Activated T-helper 1 cell treated with anti-CD3 and anti-CD28 coated beads, Interleukin-2, amount 50 U/mL, for 16 hours (primary cell): ENCODE measurements around the gene SLC38A3.

Experiments used
- DNase-seq, 2 donors: peaks; one replicate each; pipeline ENCODE4 v3.0.0-alpha.2; 2020; ENCODE audit warnings: low read depth in 1 of 2, low spot score in 1 of 2

Gene SLC38A3

DNA sequence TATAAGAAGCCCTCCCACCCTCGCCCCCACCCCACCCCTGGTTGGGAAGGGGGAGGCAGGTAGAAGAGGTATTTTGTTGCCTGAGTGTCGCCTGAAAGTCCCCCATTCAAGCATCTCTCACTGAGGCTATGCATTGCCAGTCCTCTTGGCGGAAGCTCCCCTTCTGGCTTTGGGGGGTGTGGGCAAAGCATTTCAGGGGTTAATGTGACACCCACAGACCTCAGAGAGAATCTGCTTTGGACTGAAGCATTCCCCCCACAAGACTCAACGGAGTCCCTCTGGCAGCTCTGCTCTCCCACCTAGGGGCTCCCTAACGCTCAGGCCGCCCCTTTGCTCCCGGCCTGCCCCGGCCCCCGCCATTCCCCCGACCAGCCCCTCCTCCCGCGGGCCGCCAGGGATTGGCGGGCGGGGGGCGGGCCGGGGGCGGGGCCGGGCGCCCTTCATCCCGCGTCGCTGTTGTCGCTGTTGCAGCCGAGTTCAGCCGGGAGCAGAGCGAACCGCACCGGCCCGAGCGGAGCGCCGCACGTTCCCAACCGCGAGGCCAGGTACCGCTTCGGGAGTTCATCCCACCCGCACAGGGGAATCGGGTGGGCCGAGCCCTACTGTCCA, at the start of gene SLC38A3:
SLC38A3 (plus strand) TSS at position 468 of the 609 bp plus-strand sequence. CDS start 8,929 bp downstream, outside the sequence.
- no peak for DNase-seq

DNA sequence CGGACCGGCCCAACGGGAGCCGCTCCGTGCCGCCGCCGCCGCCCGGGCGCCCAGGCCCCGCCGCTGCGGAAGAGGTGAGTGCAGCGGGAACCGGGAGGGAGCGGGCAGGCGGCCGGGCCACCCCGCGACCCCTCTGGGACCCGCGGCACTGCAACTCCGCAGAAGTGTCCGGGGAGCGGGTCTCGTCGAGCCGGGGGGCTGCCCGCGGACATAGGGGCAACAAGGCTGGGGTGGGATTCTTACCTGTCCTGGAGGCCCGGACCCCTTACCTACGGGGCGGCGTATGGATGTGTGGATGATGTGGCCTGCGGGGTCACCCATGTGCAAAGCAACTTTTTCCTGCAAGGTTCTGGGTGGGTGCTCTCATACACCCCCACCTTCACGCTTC, 49.6 kb upstream of the SLC38A3 start:
- no peak for DNase-seq

DNA sequence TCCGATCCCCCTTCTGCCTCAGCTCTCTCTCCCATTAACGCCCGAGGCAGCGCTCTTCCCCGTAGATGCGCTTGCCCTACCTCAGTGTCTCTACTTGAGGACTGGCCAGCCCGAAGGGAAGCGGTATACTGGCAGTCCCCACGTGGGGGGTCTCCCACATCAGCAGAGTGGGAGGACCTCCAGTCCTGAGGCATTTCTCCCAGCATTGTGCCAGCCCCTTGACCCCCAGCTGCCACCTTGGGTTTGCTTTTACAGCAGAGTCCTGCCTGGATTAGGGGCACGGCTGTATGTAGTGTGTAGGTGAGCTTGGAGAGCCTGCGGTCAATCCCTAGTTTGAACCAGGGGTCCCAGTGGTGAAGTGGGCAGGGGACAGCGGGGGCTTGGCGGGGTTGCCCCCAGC, 49.2 kb upstream of the SLC38A3 start:
- DNase-seq: no peak

DNA sequence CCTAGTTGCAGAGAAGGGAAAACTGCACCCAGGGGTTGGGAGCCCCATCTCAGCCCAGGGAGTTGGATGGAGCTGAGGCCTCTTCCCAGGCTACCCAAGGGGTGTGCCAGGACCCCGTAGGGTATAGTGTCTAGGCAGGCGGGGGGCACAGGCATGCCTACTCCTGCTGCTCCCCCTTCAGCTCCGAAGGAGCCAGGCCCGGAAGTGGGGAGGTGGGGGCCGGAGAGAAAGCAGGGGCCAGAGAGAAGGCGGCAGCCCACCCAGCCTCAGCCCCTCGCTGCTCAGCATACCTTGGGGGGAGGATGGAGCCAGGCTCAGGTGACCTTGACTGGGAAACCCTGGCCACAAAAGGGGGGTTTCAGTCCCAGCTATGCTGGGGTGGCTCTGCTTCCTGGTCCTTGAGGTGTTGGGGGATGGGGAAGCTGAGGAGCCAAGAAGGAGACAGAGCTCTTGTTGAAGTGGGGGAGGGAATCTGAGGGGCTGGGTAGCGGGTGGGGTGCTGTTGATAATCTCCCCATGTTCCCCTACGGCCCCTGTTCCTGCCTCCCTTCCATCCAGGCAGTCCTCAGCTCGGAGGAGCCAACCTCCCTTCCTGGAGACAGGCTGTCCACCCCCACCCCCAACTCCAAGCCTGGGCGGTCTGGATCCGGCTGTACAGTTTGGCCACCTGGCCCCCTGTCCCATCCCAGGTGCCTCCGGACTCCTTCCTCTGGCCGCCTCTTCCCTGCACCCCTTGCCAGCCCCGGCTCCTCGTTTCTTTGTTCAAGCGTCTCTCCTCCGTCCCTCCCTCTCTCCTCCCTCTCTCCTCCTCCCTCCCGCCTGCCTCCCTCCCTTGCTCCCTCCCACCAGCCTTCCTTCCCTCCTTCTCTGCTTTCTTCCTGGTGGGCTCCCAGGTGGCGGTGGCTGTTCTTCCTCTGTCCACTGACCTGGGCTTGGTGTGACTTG, 48.2 kb upstream of the SLC38A3 start:
- DNase-seq: no peak

DNA sequence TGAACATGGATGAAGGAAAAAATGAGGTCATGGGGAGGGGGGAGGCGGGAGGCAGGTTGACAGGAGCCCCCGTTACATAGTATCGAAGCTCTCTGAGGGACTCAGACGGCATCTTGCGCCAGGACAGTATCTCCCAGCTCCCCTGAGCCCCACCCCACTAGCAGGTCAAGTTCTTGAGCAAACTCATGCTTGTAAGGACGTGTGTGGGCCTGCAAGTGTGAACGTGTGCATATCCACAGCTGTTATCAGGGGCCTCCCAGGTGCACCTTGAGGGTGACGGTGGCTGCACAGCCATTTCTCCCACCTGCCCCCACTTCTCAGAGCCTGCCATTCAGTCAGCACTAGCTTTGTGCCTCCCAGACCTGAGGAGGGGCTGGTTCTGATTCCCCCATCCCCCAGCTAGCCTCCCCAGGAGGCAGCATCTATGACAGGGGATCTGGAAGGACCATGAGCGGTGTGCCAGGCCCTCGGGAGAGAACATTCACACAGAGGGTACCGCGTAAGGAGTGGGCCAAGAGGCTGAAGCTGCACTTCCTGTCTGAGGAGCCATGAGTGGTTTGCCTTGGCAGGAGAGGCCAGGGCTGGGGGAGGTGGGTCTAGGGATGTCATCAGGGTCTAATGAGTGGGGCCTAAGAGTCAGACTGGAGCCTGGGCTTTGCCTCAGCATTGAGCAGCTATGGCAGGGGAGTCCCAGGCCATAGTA, 47.1 kb upstream of the SLC38A3 start:
- DNase-seq: no peak

DNA sequence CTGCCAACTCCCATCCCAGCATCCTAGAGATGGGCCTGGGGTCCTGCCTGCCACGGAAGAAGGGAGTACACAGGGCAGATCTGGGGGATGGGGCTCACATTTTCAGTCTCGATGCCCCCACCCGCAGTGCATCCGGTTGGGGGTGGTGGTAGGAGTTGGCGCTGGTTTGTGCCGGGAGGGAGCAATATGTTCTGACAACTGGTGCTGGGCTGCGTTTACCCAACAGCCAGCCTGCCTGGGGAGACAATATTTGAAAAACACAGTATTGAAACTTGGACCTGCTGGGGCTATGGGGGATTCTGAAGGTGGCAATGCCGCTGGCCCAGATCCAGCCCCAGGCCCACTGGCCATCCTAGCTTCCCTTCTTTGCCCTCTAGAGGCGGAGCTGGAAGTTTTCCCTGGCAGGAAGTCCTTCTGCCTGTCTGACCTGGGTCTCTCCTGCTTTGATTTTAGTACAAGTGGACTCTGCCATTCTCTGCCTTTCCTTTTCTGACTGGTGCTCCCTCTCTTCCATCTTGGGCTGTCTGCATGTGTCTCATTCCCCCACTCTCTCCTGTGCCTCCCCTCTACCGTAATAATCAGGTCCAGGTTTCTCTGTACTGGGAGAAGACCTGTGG, 46.4 kb upstream of the SLC38A3 start:
- no peak for DNase-seq

DNA sequence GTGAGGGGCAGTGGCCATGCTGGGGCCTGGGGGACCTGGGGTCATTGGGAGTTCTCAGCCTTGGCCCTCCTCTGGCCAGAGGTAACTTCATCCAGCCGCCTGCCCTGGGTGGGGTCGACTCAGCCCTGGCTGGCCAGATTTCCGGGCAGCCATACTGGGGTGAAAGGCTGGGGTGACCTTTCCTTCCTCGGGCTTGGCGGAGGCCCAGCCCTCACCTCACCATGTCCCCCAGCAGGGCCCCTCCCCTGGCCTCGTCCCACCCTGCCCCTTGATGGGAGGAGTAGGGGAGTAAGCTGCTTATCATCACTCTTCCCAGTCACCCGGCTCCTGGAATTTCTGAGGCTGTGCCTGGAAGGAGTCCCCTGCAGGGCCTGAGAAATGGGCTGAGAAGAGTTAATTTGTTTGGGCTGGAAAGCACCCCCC, 44.5 kb upstream of the SLC38A3 start:
- no peak for DNase-seq

DNA sequence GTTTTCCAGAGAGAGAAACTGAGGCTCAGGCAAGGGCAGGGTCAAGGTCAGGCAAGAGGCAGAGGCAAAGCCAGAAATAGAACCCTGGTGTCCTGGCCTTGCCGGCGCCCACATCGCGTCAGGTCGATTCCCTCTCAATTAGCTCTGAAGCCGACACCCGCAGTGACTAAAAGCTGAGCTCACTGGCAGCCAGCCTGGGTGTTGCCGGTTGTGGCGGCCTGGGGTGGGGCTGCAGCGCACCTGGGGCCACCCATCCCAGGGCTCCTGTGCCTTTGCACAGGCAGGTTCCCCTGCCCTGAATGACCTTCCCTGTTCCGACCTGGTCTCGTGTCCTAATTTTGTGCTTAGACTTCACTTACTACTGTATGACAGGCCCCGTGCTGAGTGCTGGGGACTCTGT, 43.8 kb upstream of the SLC38A3 start:
- no peak for DNase-seq

DNA sequence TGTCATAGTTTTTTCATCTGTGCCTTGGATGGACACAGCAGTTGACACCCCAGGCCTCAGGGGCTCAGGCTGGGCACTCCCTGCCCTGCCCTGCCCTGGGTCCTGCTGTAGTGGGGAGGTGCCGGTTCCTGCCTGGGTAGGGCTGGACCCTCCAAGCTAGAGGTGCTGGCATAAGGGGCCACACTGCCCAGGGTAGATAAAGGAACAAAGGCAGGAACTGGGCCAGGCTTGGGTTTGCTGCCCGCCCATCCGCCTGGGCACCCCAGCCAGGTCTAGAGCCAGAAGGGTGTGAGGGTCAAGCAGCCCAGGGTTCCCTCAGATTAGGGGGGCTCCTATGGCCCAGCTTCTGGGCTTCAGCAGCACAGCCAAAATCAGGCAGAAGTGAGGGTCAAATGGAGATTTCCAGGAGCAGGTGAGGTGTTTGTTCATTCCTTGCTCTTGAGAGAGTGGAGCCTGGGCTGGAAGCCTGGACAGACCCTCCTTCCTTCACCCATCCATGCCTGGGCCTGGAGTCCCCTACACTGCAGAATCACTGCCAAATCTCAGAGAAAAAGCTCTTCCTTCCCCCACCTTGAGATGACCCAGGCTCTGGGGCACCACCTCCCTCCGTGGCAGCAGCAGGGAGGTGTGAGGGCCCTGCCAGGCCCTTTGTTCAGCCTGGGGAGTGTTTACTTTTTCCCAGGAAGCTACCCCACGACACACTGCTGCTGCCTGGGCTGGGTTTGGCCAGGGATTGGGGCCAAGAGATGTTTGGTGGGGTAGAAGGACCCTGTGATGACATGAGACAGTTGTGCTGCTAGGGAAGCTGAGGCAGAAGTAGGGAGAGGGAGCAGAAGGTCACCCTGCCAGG, 42.8 kb upstream of the SLC38A3 start:
- no peak for DNase-seq

DNA sequence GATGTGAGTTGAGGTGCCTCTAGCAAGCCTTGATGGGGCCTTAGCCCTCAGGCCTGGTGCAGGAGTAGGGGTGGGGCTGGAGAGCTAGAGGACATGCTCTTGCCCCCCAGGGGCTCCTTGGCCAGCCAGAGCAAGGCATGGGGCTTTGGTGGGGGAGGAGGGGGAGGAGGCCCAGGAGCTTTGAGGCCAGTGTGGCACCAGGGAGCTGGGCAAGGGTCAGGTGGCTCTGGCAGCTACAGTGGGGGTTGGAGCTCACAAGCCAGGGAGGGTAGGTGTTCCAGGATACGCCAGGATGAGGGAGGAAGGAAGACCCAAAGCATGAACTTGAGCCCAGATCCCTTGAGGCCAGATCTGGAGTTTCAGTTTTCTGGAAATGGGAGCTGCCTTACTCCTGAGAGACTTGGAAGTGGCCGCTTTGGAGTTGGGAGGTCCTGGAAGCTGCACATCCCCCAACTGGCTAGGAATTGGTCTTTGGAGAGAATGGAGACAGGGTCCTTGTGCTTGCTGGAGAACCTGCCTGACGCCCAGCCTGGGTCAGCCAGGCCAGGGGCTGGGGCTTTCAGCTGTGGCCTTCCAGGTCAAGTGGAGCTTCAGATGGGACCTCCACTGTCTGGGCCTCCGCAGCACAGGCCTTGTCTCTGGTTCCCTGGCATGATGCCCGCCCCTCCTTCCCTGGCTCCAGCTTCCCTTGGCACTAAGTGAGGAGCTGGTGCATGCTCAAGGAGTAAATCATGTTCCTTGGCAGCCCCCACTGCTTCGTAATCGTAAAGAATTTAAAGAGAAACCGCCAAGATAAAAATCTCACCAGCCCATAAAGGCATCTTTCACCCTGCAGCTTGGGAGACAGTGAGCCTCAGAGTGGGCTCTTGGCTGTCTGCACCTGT, 41.3 kb upstream of the SLC38A3 start:
- DNase-seq: no peak

DNA sequence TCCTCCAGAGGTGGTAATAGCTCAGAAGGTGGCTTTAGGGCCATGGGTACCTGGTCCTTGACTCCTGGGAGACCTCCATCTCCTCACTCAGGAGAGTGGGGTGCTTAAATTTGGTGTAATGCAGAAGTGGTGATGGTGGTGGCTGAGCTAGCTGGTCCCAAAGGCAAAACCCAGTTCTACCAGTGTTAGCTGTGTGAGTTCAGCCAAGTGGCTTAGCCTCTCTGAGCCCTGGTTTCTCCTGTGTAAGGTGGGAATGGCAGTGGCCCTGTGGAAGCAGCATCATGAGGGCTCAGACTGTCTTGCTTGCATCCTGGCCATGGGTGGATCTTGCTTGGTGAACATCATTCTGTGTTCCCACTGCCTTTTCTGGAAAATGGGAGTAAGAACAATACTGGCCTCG, 40.6 kb upstream of the SLC38A3 start:
- no peak for DNase-seq

DNA sequence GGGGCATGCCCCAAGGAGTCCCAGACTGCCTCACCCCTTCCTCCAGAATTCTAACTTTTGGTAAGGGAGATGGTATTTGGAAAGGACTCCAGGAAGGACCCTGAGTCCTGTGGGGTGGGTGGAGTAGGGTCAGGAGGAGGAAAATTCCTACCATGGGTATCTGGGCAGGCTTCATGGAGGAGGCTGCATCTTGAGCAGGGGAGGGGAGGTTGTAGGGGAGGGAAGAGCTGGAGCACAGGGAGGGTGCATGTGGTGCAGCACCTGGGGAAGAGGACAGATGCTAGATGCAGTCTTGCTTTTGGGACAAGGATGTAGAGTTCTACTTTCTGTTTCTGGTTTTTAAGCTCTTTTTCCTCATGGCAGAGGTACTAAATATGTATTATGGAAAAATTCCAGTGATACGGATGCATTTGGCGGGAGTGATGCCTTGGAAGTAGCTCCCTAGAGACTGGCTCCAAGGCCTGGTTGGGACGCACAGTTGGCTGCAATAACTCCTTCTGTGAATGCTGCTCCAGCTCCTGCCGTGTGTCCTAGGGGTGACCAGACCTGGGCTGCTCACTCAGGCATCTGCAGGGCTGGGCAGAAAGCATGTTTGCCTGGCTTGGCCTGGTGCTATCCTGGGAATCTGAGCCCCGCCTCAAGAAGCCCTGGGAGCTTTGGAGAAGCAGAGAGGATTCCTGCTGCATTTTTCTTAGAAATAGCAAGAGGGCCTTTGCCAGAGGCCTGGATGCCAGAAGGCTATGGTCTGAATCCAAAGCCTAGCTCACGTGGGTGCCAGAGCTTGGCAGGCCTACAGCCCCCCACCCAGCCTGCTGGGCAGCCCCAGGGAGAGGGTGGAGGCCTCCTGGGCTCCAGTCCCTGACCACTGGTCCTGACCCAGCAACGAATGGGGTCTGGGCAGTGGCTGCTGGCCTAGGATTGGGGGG, 39.8 kb upstream of the SLC38A3 start:
- DNase-seq: no peak

DNA sequence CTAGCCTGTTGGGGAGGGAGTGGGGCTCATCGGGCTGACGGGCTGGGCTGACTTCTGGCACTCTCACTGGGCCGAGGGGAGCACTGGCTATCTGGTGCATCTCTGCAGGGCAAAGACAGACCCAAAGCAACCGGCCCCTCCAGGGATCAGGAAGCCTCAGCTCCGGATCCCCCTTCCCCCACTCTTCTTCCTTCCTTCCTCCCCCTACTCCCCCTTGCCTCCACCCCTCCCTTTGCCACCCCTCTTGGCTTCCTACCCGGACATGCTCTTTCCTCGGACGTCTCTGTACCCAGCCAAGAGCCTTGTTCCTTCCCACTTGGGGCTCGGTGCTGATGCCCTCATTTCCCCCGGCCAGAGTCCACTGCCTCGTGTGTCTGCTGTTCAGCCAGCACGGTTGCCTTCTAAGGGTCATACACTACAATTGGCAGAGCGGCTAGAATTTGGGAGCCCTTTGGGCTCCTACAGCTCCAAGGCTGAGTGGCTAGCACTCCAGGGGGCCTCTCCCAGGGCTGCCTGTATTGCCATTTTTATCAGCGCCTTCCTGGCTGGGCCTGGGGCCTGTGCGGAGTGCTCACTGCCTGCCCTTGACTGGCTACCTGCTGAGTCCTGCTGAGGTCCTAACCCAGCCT, 39.0 kb upstream of the SLC38A3 start:
- no peak for DNase-seq

DNA sequence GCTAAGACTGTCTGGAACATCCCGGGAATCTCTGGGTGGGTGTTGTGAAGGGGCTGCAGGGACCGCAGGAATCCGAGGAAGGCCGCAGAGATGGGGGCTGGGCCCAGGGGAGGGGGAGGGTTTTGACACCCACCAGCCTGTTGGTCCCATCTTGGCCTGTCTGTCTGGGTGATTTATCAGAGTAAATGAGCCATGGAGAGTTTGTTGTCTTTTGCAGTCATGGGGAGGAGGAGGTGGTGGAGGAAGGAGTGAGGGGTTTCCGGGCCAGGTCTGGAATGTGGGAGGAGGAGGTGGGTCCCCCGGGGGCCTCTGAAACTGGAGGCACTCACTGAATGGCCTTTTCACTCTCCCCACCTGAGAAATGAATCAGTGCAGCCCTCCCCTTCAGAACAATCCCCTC, 38.5 kb upstream of the SLC38A3 start:
- no peak for DNase-seq

DNA sequence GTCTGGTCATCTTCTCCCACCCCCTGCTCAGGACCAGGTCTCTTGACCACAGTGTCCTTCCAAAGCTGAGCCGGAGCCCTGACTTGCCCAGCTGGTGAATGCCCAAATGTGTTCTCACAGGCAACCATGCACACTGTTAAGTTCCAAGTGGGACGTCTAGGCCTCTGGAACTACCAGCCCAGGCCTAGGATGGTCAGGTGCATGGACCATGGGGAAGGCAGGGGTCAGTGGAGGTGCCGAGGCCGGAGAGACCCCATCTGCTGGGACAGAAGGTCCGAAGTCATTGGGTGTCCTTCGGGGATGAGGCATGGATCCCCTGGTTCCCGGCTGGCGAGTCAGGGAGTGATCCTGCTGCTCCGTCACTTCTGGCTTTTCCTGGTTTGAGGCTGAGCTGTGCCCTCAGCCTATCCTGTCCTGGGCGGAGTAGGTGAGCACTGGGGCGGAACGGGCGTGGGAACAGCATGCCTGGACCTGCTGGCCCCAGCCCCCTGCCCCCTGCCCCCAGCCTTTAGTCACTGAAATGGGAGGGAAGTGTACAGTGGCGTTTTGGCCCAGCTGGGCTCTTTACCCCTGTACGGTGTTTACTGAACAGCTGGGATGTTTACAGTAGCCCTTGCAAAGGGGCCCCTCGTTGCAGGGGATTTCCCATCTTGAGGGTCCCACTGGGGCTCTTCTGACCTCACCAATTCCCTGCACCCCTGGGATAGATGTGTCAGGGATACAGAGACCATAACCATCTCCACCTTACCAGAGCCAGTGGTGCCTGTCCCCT, 37.8 kb upstream of the SLC38A3 start:
- no peak for DNase-seq

DNA sequence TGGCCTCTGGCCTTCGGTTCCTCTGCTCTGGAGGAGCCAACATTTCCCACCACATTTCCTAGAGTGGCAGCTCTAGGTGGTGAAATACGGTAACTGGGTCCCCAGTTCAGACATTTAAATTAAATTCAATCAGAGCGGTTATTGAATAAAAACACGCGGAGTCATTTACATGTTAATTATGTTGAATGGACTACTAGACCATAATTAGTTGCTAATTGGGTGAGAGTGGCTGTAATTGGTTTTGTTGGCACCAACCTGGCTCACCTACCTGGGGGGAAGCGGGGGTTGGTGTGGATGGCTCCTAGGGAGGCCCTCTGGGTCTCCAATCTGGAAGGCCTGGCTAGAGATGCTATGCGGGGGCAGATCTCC, 37.2 kb upstream of the SLC38A3 start:
- no peak for DNase-seq

DNA sequence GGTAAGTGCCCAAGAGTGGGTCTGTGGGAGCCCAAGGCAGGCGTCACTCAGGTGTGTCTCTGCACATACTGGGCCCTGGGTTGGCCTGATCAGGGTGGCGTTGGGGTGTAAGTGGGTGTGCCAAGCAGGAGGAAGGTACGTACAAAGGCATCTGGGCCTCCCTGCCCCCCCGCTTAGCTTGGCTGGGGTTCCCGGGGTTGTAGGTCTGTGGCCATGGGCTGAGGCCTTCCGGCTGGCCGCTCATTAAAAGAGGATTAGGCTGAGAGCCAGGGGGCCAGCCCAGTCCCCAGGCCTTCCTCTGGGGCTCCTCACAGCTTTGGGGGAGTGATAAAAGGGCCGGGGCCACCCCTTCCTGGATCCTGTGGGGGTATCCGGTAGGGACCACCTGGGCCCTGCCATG, 36.7 kb upstream of the SLC38A3 start:
- DNase-seq: no peak
